ENCODE data around the gene ZNF681.

- no peak for TF ChIP-seq CTCF (IDR thresholded peaks at IDR 0.05; ENCODE audit: insufficient read depth, low read length, poor library complexity, severe bottlenecking)
- TF ChIP-seq EZH2phosphoT487 (conservative IDR thresholded peaks at IDR 0.05; ENCODE audit: low read length) = no peak
Measured at GRCh38 chr19:23790641-23791488, 32.2 kb upstream of the ZNF681 start.

Data from SU-DHL-6 (cell line).